GM21390 (cell line): ENCODE data around the gene PRRT4.

Experiments used
- ATAC-seq: cut with Tn5 transposase; IDR thresholded peaks from one replicate; pipeline ENCODE4 v1.9.1; 2021; ENCODE audit not compliant: unreplicated experiment

The PRRT4 gene

GRCh38 chr7:128361411-128362379, at the start of gene PRRT4:
Gene PRRT4 (minus strand): TSS chr7:128361690.
- ATAC-seq = no peak

- ATAC-seq = no peak
Measured at GRCh38 chr7:128410451-128410753, 48.9 kb upstream of the PRRT4 start.

- ATAC-seq = peak; percentile 79
Measured at GRCh38 chr7:128409596-128410450, 48.3 kb upstream of the PRRT4 start, which contains the start of gene IMPDH1. Gene IMPDH1 (minus strand): TSS chr7:128409982. CDS start chr7:128409901, 81 bp downstream.

- no peak for ATAC-seq
Measured at GRCh38 chr7:128408709-128409595, 47.5 kb upstream of the PRRT4 start.

- ATAC-seq = no peak
Measured at GRCh38 chr7:128407751-128408708, 46.5 kb upstream of the PRRT4 start.

- ATAC-seq = no peak
Measured at GRCh38 chr7:128407233-128407589, 45.7 kb upstream of the PRRT4 start.

GRCh38 chr7:128406314-128407232, 45.1 kb upstream of the PRRT4 start:
- no peak for ATAC-seq

- ATAC-seq = no peak
Measured at GRCh38 chr7:128405471-128406313, 44.2 kb upstream of the PRRT4 start.

- no peak for ATAC-seq
Measured at GRCh38 chr7:128404886-128405470, 43.5 kb upstream of the PRRT4 start.

GRCh38 chr7:128404143-128404681, 42.7 kb upstream of the PRRT4 start:
- no peak for ATAC-seq

- ATAC-seq = no peak
Measured at GRCh38 chr7:128403676-128404075, 42.2 kb upstream of the PRRT4 start.

- ATAC-seq = no peak
Measured at GRCh38 chr7:128402356-128402755, 40.9 kb upstream of the PRRT4 start.

GRCh38 chr7:128400566-128400965, 39.1 kb upstream of the PRRT4 start:
- ATAC-seq = no peak

GRCh38 chr7:128399991-128400390, 38.5 kb upstream of the PRRT4 start:
- ATAC-seq = no peak

GRCh38 chr7:128398841-128399135, 37.3 kb upstream of the PRRT4 start:
- no peak for ATAC-seq

GRCh38 chr7:128398016-128398840, 36.7 kb upstream of the PRRT4 start:
- ATAC-seq = no peak
